ENCODE measurements around the gene APCDD1L. TPM values are rescaled to one million over a fixed set of nuclear protein-coding genes. Genes with fewer than 3 reads are reported as not detected.

APCDD1L gene
- total and polyA plus RNA-seq, 2 experiments from 2014 or later = 0.23 TPM; not detected in 1

DNA sequence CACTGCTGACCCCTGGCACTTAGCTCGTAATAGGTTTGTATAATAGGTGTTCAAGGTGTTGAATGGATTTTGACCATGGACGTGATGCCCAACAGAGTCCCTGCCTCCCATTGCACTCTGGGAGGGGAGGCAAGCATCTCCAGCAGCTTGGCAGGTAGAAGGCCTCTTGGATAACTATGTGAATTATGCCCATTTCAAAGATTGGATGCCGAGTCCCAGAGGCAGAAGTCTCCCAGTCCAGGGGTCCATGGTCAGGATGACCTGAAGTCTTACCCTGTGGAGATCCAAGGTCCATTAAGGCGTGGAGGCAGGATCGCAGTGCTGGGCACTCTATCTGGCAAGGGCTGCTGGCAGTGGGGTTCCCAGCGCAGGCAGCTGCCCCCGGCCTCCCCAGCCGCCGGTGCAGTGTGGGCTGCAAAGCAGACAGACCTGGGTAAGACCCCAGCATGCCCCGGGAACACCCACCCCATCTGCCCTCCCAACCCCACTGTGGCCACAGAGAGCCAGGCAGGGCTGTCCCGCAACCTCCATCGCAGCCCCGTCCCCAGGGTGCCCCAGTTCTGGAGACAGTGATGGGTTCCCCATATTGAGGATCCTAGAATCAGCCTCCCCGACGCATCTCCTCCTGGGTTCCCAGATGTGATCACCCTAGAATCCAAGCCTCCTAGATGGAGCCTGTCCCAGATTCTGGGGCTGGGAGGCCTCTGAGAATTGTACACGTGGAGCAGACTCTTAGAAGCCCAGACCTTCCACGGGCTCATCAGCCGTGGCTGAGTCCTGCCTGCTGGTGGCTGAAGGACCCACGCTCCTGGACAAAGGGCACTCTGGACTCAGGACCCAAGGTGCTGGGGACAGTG lies 44.6 kb downstream of the APCDD1L start:
- no peak overlapping the region for H3K4me2 ChIP-seq
- H4K20me1 ChIP-seq (ENCODE audit: insufficient read depth, poor library complexity, severe bottlenecking) = no peaks in the 10 kb centered on the region
- H3K9me2 ChIP-seq (replicated peaks; ENCODE audit: insufficient read depth) = no peaks in the 10 kb centered on the region
- no peaks in the 10 kb centered on the region for H3K9me3 ChIP-seq (ENCODE audit: low read depth)
- no peaks in the 10 kb centered on the region for H3K4me1 ChIP-seq (ENCODE audit: insufficient read depth)
- DNase-seq (ENCODE audit: low spot score) = no peak
- no peak overlapping the region for H3K27ac ChIP-seq
- H3K4me3 ChIP-seq = no peak overlapping the region
- TF ChIP-seq EZH2 (IDR thresholded peaks at IDR 0.05; ENCODE audit: borderline replicate concordance) (no peak), EZH2phosphoT487 (IDR thresholded peaks at IDR 0.05; ENCODE audit: low read depth, severe bottlenecking, unreplicated experiment) (no peak)
- TF ChIP-seq, protein P1, sequence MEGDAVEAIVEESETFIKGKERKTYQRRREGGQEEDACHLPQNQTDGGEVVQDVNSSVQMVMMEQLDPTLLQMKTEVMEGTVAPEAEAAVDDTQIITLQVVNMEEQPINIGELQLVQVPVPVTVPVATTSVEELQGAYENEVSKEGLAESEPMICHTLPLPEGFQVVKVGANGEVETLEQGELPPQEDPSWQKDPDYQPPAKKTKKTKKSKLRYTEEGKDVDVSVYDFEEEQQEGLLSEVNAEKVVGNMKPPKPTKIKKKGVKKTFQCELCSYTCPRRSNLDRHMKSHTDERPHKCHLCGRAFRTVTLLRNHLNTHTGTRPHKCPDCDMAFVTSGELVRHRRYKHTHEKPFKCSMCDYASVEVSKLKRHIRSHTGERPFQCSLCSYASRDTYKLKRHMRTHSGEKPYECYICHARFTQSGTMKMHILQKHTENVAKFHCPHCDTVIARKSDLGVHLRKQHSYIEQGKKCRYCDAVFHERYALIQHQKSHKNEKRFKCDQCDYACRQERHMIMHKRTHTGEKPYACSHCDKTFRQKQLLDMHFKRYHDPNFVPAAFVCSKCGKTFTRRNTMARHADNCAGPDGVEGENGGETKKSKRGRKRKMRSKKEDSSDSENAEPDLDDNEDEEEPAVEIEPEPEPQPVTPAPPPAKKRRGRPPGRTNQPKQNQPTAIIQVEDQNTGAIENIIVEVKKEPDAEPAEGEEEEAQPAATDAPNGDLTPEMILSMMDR (IDR thresholded peaks at IDR 0.05; ENCODE audit: poor library complexity) = no peak
- no peaks in the 10 kb centered on the region for H3K36me3 ChIP-seq (replicated peaks; ENCODE audit: insufficient read depth, low read depth)
- no peak overlapping the region for H2AFZ ChIP-seq
- no peaks in the 10 kb centered on the region for H3K27me3 ChIP-seq
- no peaks in the 10 kb centered on the region for H3K79me2 ChIP-seq
- WGBS (ENCODE audit: low lambda C conversion rate, missing lambda C conversion rate) = 97% methylated on average over 18 of the region's 19 CpGs

DNA sequence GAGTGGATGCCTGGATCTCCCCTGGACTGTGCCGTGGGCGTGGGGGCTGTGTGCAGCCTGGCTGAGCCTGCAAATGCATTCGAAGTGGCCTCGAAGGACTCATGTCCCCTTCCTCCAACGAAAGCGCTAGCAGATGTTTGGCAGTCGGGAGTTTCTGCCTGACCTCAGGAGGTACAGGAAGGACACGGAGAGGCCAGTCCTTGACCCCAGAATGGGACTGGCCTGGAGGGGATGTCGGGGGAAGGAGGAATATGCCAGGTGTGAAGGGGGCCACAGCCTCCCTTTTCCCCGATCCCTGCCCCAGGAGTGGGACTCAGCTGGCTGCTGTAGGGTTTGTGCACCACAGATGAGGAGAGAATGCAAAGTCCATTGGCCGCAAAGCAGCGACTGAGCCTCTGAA lies 45.6 kb downstream of the APCDD1L start:
- TF ChIP-seq EZH2 (IDR thresholded peaks at IDR 0.05; ENCODE audit: borderline replicate concordance) (no peak), EZH2phosphoT487 (IDR thresholded peaks at IDR 0.05; ENCODE audit: low read depth, severe bottlenecking, unreplicated experiment) (no peak)
- TF ChIP-seq, protein P1 (IDR thresholded peaks at IDR 0.05; ENCODE audit: poor library complexity) = no peak
- H3K4me3 ChIP-seq = no peak overlapping the region
- no peaks in the 10 kb centered on the region for H3K9me3 ChIP-seq (ENCODE audit: low read depth)
- H3K4me1 ChIP-seq (ENCODE audit: insufficient read depth) = no peaks in the 10 kb centered on the region
- no peaks in the 10 kb centered on the region for H3K27me3 ChIP-seq
- H3K9me2 ChIP-seq (replicated peaks; ENCODE audit: insufficient read depth) = no peaks in the 10 kb centered on the region
- H3K4me2 ChIP-seq = no peak overlapping the region
- no peak overlapping the region for H3K27ac ChIP-seq
- H2AFZ ChIP-seq = no peak overlapping the region
- no peaks in the 10 kb centered on the region for H3K79me2 ChIP-seq
- no peak for DNase-seq (ENCODE audit: low spot score)
- WGBS (ENCODE audit: low lambda C conversion rate, missing lambda C conversion rate) = 91% methylated on average over 12 of the region's 12 CpGs
- no peaks in the 10 kb centered on the region for H4K20me1 ChIP-seq (ENCODE audit: insufficient read depth, poor library complexity, severe bottlenecking)
- no peaks in the 10 kb centered on the region for H3K36me3 ChIP-seq (replicated peaks; ENCODE audit: insufficient read depth, low read depth)

DNA sequence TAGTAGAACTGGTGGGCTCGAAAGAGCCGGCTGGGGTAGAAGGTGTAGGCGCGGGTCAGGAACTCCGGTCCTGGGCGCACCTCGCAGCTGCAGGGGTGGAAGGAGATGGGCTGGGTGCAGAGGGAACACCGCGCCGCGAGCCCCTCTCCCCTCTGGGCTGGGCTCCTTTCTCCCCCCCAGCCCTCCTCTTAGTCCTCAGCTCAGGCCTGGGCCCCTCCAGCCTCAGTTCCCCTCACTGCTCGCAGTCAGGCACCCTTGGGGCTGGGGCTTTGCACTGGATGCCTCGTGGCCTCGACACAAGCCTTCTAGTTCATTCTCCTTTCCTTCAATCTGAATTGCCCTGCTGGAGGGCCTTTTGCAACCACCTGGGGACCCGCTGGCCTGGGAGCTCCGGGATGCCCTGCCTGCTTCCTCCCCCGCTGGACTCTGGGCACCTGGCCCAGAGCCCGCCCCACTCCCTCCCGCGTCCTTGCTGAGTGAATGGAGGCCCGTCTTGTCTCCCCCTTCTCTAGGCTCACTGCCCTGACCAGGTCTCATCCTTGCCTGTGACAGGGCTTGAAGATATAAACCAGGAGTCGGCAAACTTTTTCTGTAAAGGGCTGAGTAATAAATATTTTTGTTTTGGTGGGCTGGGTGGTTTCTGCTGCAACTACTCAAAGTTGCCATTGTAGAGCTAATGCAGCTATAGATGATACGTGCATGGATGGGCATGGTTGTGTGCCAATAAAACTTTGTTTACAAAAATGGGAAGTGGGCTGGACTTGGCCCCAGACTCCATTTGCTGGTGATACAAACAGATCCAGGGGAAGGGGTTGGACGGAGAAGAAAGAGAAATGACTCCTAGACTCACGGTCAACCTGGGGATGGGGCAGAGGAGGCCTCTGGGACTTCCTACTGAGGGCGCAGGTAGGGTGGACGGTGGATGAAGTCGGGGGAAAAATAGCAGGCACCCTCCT lies 47.3 kb downstream of the APCDD1L start:
- TF ChIP-seq, protein P1 (IDR thresholded peaks at IDR 0.05; ENCODE audit: poor library complexity) = no peak
- TF ChIP-seq EZH2phosphoT487 (IDR thresholded peaks at IDR 0.05; ENCODE audit: low read depth, severe bottlenecking, unreplicated experiment) = no peak
- H3K27me3 ChIP-seq = no peaks in the 10 kb centered on the region
- no peak overlapping the region for H2AFZ ChIP-seq
- no peaks in the 10 kb centered on the region for H3K36me3 ChIP-seq (replicated peaks; ENCODE audit: insufficient read depth, low read depth)
- no peak overlapping the region for H3K27ac ChIP-seq
- WGBS (ENCODE audit: low lambda C conversion rate, missing lambda C conversion rate) = 83% methylated on average over 26 of the region's 28 CpGs
- no peaks in the 10 kb centered on the region for H3K4me1 ChIP-seq (ENCODE audit: insufficient read depth)
- H3K9me2 ChIP-seq (replicated peaks; ENCODE audit: insufficient read depth) = no peaks in the 10 kb centered on the region
- H3K9me3 ChIP-seq (ENCODE audit: low read depth) = no peaks in the 10 kb centered on the region
- H3K79me2 ChIP-seq = no peaks in the 10 kb centered on the region
- no peaks in the 10 kb centered on the region for H4K20me1 ChIP-seq (ENCODE audit: insufficient read depth, poor library complexity, severe bottlenecking)
- no peak overlapping the region for H3K4me3 ChIP-seq
- no peak for DNase-seq (ENCODE audit: low spot score)
- no peak overlapping the region for H3K4me2 ChIP-seq
